ENCODE results near the gene ABHD15.

The ABHD15 gene, protein sequence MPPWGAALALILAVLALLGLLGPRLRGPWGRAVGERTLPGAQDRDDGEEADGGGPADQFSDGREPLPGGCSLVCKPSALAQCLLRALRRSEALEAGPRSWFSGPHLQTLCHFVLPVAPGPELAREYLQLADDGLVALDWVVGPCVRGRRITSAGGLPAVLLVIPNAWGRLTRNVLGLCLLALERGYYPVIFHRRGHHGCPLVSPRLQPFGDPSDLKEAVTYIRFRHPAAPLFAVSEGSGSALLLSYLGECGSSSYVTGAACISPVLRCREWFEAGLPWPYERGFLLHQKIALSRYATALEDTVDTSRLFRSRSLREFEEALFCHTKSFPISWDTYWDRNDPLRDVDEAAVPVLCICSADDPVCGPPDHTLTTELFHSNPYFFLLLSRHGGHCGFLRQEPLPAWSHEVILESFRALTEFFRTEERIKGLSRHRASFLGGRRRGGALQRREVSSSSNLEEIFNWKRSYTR

DNA sequence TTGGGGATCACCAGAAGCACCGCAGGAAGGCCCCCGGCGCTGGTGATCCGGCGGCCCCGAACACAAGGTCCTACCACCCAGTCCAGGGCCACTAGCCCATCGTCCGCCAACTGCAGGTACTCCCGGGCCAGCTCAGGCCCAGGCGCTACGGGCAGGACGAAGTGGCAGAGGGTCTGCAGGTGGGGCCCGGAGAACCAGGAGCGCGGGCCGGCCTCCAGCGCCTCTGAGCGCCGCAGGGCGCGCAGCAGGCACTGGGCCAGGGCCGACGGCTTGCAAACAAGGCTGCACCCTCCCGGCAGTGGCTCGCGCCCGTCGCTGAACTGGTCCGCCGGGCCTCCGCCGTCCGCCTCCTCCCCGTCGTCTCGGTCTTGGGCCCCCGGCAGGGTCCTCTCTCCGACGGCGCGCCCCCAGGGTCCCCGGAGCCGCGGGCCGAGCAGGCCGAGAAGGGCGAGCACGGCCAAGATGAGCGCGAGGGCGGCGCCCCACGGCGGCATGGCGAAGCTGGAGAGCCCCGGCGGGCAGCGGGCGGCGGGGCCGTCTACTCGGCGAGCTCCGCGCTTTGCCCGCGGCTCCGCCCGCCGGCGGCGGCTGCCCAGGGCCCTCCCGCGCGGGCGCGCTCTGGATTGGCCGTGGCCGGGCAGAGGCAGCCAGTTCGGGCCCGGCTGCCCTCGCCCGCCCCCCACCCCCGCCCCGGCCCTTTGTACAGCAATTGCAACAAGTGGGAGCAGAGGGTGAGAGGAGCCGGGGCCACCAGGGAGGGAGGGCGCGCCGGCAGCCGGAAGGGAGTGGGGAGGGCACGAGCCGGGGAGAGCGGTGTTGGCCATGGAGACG lies at the start of gene ABHD15:
ABHD15 (minus strand) TSS at position 565 of the 831 bp plus-strand sequence; CDS start at position 494, 71 bp downstream.
- Histone ChIP-seq H3K4me3 (ENCODE audit: low read length) (peak within 1 kb of the TSS; percentile 75), H3K9ac (ENCODE audit: low read length) (no peak within 1 kb of the TSS), H3K4me1 (ENCODE audit: control insufficient read depth, low read depth, low read length) (peaks cover 9% of the 10 kb centered on the region), H3K9me3 (ENCODE audit: control insufficient read depth, low read depth, low read length) (no peaks in the 10 kb centered on the region), H3K36me3 (ENCODE audit: control insufficient read depth, low read depth, low read length) (no peaks in the 10 kb centered on the region), H3K27ac (ENCODE audit: low read length) (no peak within 1 kb of the TSS), H3K27me3 (ENCODE audit: control insufficient read depth, insufficient read depth, low read length) (peaks cover 56% of the 10 kb centered on the region)

DNA sequence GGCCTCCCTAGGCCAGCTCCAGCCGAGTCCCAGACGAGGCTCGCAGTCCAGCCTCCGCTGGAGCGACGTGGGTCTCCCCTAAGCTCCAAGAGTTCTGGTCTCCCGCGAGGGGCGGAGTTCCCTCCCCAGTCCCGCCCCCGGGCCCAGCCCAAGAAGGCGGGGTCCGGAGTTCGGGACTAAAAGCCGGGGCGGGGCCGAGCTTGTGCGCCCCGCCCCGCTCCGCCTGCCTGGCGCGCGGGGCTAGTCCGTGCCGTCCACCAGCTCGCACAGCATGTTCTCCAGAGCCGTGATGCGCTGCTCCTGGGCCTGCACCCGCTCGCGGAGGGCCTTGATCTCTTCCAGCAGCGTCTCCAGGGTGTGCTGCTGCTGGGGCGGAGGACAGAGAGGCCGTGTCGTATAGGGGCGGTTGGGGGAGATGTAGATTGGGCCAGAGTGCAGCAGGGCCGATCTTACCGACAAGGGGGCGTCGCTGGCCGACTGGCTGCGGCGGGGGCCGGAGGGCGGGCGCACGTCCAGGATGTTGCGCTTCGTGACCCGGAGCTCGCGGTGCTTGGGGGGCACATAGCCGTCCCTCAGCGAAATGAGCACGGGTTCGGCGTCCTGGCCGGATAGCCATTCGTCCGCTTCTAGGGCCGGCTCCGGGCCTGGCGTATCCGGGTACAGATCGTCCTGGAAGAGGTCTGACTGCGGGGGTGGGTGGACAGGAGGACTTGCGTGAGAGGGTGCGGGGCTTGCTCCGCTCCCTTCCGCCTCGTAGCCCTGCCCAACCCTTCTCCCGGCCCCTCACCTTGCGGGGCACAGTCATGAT lies 48.9 kb upstream of the ABHD15 start:
- H3K27me3 ChIP-seq (ENCODE audit: control insufficient read depth, insufficient read depth, low read length): peaks cover 71% of the 10 kb centered on the region
- peaks cover 26% of the 10 kb centered on the region for H3K4me1 ChIP-seq (ENCODE audit: control insufficient read depth, low read depth, low read length)
- no peaks in the 10 kb centered on the region for H3K9me3 ChIP-seq (ENCODE audit: control insufficient read depth, low read depth, low read length)
- H3K9ac ChIP-seq (ENCODE audit: low read length): no peak overlapping the region
- peak overlapping the region; percentile 46 for H3K4me3 ChIP-seq (ENCODE audit: low read length)
- H3K27ac ChIP-seq (ENCODE audit: low read length): no peak overlapping the region
- no peaks in the 10 kb centered on the region for H3K36me3 ChIP-seq (ENCODE audit: control insufficient read depth, low read depth, low read length)

DNA sequence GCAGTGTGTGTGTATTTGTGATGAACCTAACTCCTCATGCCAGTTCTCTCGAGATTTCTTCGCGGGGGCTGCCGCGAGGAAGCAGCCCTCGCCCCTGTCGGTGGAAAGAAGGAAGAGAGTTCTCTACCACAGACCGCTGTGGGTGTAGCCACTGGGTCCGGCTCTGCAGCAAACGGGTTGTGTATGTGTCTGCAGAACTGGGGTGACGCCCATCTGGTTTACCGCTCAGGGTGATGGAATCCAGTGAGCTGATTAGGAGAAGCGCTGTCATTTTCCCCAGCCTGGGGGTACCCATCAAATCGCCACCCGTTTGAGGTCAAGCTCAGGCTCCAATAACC lies 48.2 kb upstream of the ABHD15 start:
- peaks cover 65% of the 10 kb centered on the region for H3K27me3 ChIP-seq (ENCODE audit: control insufficient read depth, insufficient read depth, low read length)
- H3K4me1 ChIP-seq (ENCODE audit: control insufficient read depth, low read depth, low read length): peaks cover 22% of the 10 kb centered on the region
- no peak overlapping the region for H3K9ac ChIP-seq (ENCODE audit: low read length)
- no peaks in the 10 kb centered on the region for H3K36me3 ChIP-seq (ENCODE audit: control insufficient read depth, low read depth, low read length)
- peak overlapping the region; percentile 46 for H3K4me3 ChIP-seq (ENCODE audit: low read length)
- H3K27ac ChIP-seq (ENCODE audit: low read length): no peak overlapping the region
- H3K9me3 ChIP-seq (ENCODE audit: control insufficient read depth, low read depth, low read length): no peaks in the 10 kb centered on the region

- H3K4me3 ChIP-seq (ENCODE audit: low read length): no peak overlapping the region
- no peaks in the 10 kb centered on the region for H3K36me3 ChIP-seq (ENCODE audit: control insufficient read depth, low read depth, low read length)
- no peak overlapping the region for H3K27ac ChIP-seq (ENCODE audit: low read length)
- no peak overlapping the region for H3K9ac ChIP-seq (ENCODE audit: low read length)
- H3K27me3 ChIP-seq (ENCODE audit: control insufficient read depth, insufficient read depth, low read length): peaks cover 59% of the 10 kb centered on the region
- H3K9me3 ChIP-seq (ENCODE audit: control insufficient read depth, low read depth, low read length): no peaks in the 10 kb centered on the region
- H3K4me1 ChIP-seq (ENCODE audit: control insufficient read depth, low read depth, low read length): peaks cover 22% of the 10 kb centered on the region
Measured at GRCh38 chr17:29614349-29615047, 47.7 kb upstream of the ABHD15 start.

DNA sequence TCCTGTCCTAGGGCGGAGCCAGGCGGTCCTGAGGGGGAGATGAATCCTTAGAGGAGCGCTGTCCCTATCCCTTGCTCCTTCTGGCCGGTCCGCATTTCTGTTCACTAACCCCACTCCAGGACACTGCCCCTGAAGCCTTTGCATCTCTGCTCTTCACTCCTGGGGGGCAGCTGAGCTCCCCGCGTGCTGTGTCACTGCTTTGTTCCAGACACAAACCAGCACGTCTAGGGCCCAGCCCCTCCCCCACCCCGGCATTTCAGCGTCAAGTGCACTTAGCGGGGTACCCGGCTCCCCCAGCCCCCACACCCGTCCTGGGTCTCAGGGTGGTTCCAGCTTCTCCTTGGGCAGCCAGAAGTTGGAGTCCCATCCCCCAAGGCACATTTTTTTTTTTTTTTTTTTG lies 47.0 kb upstream of the ABHD15 start:
- Histone ChIP-seq H3K4me3 (ENCODE audit: low read length) (peak overlapping the region; percentile 46), H3K9ac (ENCODE audit: low read length) (no peak overlapping the region), H3K27ac (ENCODE audit: low read length) (no peak overlapping the region), H3K9me3 (ENCODE audit: control insufficient read depth, low read depth, low read length) (no peaks in the 10 kb centered on the region), H3K4me1 (ENCODE audit: control insufficient read depth, low read depth, low read length) (peaks cover 22% of the 10 kb centered on the region), H3K36me3 (ENCODE audit: control insufficient read depth, low read depth, low read length) (no peaks in the 10 kb centered on the region), H3K27me3 (ENCODE audit: control insufficient read depth, insufficient read depth, low read length) (peaks cover 53% of the 10 kb centered on the region)

DNA sequence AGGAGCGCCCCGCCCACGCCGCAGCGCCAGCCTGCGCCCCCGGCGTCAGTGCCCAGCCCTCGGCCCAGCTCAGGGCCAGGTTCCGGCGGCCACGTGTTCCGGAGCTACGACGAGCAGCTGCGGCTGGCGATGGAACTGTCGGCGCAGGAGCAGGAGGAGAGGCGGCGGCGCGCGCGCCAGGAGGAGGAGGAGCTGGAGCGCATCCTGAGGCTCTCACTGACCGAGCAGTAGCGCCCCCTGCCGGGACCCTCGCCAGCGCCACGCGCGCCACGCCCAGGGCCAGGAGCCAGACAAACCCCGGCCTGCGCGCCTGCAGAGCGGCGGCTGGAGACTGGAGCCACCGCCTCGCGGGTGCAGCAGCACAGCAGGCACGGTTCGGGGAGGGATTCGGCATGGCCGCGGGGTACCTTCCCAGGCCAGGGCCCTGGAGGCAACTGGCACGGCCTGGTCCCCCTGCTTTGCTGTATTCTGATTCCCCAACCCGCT lies 46.6 kb upstream of the ABHD15 start:
- H3K4me1 ChIP-seq (ENCODE audit: control insufficient read depth, low read depth, low read length): peaks cover 22% of the 10 kb centered on the region
- H3K9me3 ChIP-seq (ENCODE audit: control insufficient read depth, low read depth, low read length): no peaks in the 10 kb centered on the region
- H3K27me3 ChIP-seq (ENCODE audit: control insufficient read depth, insufficient read depth, low read length): peaks cover 48% of the 10 kb centered on the region
- H3K27ac ChIP-seq (ENCODE audit: low read length): no peak overlapping the region
- no peak overlapping the region for H3K9ac ChIP-seq (ENCODE audit: low read length)
- H3K36me3 ChIP-seq (ENCODE audit: control insufficient read depth, low read depth, low read length): no peaks in the 10 kb centered on the region
- peak overlapping the region; percentile 46 for H3K4me3 ChIP-seq (ENCODE audit: low read length)

- Histone ChIP-seq H3K4me3 (ENCODE audit: low read length) (no peak overlapping the region), H3K4me1 (ENCODE audit: control insufficient read depth, low read depth, low read length) (peaks cover 22% of the 10 kb centered on the region), H3K36me3 (ENCODE audit: control insufficient read depth, low read depth, low read length) (no peaks in the 10 kb centered on the region), H3K9me3 (ENCODE audit: control insufficient read depth, low read depth, low read length) (no peaks in the 10 kb centered on the region), H3K27me3 (ENCODE audit: control insufficient read depth, insufficient read depth, low read length) (peaks cover 41% of the 10 kb centered on the region), H3K27ac (ENCODE audit: low read length) (no peak overlapping the region), H3K9ac (ENCODE audit: low read length) (no peak overlapping the region)
Measured at GRCh38 chr17:29612404-29613280, 45.8 kb upstream of the ABHD15 start.

- H3K4me3 ChIP-seq (ENCODE audit: low read length): no peak overlapping the region
- H3K4me1 ChIP-seq (ENCODE audit: control insufficient read depth, low read depth, low read length): peaks cover 22% of the 10 kb centered on the region
Measured at GRCh38 chr17:29612094-29612403, 45.2 kb upstream of the ABHD15 start.

DNA sequence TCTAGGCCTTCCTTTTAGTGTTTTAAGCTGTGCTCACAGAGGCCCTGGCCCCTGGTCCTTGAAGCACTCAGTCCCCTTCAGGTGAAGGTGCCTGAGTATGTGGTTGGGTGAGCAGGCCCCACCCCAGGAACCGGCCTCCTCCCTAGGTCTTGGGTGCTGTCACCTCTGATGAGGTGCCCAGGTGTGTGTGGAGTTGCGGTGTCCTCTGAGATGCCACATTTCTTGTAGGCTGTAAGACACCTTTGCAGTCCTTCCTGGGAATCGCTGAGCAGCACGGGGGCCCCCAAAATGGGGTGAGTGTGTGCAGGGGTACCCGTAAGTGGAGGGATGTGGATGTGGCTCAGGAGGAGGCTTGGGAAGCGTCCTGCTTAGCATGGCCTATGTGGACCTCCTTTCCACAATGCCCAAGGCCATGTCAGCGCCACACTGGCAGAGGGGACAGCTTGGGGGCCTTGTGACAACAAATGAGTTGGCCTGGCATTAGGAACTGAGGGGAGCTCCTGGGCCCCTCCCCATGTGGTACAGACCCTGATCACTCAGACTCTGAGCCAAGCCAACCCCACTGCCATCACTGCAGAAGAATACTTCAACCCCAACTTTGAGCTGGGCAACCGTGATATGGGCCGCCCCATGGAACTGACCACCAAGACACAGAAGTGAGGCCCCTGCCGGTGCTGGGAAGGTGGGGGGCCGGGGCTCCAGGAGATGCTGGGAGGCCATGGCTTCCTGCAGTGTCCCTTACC lies 44.7 kb upstream of the ABHD15 start:
- no peak overlapping the region for H3K4me3 ChIP-seq (ENCODE audit: low read length)
- peaks cover 19% of the 10 kb centered on the region for H3K4me1 ChIP-seq (ENCODE audit: control insufficient read depth, low read depth, low read length)
- H3K9ac ChIP-seq (ENCODE audit: low read length): no peak overlapping the region
- no peak overlapping the region for H3K27ac ChIP-seq (ENCODE audit: low read length)
- H3K27me3 ChIP-seq (ENCODE audit: control insufficient read depth, insufficient read depth, low read length): peaks cover 30% of the 10 kb centered on the region
- no peaks in the 10 kb centered on the region for H3K36me3 ChIP-seq (ENCODE audit: control insufficient read depth, low read depth, low read length)
- H3K9me3 ChIP-seq (ENCODE audit: control insufficient read depth, low read depth, low read length): no peaks in the 10 kb centered on the region

More at GRCh38 chr17:29612094-29612403, 45.2 kb upstream of the ABHD15 start:
- H3K27me3 ChIP-seq (ENCODE audit: control insufficient read depth, insufficient read depth, low read length): peaks cover 35% of the 10 kb centered on the region
- H3K27ac ChIP-seq (ENCODE audit: low read length): no peak overlapping the region
- H3K9ac ChIP-seq (ENCODE audit: low read length): no peak overlapping the region
- no peaks in the 10 kb centered on the region for H3K36me3 ChIP-seq (ENCODE audit: control insufficient read depth, low read depth, low read length)
- H3K9me3 ChIP-seq (ENCODE audit: control insufficient read depth, low read depth, low read length): no peaks in the 10 kb centered on the region

- H3K36me3 ChIP-seq (ENCODE audit: control insufficient read depth, low read depth, low read length): no peaks in the 10 kb centered on the region
- H3K9me3 ChIP-seq (ENCODE audit: control insufficient read depth, low read depth, low read length): no peaks in the 10 kb centered on the region
- no peak overlapping the region for H3K4me3 ChIP-seq (ENCODE audit: low read length)
- H3K4me1 ChIP-seq (ENCODE audit: control insufficient read depth, low read depth, low read length): peaks cover 14% of the 10 kb centered on the region
- peaks cover 18% of the 10 kb centered on the region for H3K27me3 ChIP-seq (ENCODE audit: control insufficient read depth, insufficient read depth, low read length)
- H3K9ac ChIP-seq (ENCODE audit: low read length): no peak overlapping the region
- H3K27ac ChIP-seq (ENCODE audit: low read length): no peak overlapping the region
Measured at GRCh38 chr17:29610395-29610794, 43.6 kb upstream of the ABHD15 start.
